GM21737 (cell line): ENCODE measurements around the gene SDC4.
"Not testable (repeated sequence)": the region's sequence is repeated elsewhere in the genome, so short reads cannot be mapped to it uniquely, and the experiment has no call there.

Source experiments
- ATAC-seq: cut with Tn5 transposase; IDR thresholded peaks from one replicate; pipeline ENCODE4 v1.9.1; 2021; ENCODE audit warnings: mild to moderate bottlenecking, moderate library complexity; ENCODE audit not compliant: unreplicated experiment

Gene SDC4

DNA sequence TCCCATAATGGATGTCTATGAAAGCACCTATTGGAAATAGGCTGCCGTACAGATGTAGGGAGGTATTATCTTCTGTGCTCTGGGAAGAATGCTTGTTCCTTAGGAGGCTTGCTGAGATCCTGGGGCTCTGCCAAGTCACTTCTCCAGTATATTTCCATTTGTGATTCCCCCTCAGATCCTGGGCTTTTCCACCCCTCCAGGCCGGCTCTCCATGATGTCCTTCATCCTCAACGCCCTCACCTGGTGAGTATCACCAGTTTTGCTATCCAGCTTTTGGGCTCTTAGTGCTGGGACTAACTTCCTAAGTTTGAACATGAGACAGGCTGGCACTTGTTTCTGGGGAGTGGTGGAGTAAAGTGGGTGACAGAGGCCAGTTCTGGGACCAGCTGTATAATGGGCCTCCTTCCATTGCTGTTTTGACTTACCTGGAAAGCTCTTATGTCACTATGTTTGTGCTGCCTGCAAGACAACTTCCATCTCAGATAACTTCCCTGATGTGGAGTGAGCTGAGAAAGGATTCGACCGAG is 17.3 kb upstream of the SDC4 start:
- no peak for ATAC-seq

DNA sequence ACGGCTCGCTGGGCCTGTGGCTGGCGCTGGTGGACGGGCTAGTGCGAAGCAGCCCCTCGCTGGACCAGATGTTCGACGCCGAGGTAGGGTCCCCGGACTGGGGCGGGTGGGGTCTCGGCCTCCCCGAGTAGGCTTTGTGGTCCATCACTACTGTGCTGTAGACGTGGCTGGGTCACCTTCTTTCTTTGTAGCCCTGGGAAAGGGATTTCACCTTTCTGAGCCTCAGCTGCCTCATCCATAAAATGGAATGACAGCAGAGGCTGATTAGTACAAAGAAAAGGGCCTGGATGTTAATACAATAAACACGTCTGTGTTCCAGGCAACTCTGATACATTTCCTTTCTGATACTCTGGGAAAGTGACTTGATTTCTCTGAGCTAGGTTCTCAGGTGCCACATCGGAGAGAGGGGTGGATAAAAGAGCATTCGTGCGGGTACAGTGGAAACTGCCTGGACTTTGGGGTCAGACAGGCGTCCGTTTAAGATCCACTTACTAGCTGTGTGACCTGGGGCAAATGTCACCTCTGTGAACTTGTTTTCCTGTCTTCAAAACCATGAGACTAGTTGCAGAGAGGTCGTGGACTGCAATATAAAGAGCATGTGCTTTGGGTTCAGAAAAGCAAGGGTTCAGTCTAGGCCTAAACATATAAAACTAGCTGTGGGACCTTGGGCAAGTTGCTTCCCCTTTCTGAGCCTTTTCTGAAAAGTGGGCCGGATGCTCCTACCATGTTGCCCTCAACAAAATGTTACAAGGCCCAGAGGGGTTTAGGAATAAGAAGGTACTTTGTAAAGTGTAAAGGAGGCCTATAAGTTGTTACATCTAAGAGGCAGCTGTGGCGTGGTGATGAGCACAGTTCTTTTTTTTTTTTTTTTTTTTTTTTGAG is 15.6 kb upstream of the SDC4 start:
- no peak for ATAC-seq

DNA sequence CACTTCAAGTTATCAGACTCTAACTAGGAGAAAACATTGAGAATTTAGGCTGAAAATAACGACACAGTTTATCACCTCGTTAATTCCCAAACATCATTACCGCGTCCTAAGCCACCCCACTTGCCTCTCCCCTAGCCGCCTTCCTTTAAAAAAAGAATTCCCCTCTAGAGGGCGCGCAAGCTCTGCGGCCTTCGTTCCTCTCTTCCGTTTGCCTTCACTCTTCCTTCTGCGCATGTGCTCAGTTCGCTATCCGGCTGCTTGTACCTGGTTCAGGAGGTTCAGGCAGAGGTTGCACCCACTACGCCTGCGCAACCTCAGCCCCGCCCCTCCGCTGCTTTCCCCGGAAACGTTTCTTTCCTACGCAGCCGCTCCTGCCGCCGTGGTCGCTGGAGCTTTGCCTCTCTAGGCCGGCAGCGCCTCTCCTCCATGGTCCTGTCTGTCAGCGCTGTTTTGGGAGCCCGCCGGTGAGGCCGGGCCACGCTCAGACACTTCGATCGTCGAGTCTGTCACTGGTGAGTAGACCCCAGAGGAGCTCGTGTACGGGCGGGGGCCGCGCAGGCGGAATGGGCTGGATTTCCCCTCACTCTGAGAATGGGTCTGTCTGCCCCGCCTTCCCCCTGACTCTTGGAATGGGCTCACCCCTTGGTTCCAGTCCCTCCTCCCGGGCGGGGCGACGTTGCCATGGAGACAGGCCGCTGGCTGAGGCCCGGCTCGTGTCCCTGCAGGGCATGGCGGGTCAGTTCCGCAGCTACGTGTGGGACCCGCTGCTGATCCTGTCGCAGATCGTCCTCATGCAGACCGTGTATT is 14.8 kb upstream of the SDC4 start, which contains the start of gene SYS1:
Gene SYS1, plus strand, starts transcription at position 353 of the 807 bp plus-strand sequence. Its CDS starts 376 bp downstream, at position 729.
- peak; percentile 82 for ATAC-seq

DNA sequence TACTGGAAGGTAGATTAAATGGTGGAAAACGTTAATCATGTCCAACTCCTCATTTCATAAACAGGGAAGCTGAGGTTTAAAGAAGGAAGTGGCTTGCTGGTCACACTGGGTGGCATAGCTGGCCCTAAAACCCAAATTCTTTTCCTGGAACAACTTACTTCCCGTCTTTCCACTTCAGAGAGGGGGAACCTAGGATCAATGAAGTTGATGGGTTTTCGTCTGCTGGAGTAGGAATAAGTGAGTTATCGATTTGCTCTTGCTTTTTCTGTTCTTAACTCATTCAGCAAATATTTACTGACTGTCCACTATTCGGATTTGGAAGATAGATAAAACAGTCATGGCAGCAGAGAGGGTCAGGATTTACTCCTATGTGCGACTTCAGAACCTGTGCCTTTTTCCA is 13.6 kb upstream of the SDC4 start:
- no peak for ATAC-seq

DNA sequence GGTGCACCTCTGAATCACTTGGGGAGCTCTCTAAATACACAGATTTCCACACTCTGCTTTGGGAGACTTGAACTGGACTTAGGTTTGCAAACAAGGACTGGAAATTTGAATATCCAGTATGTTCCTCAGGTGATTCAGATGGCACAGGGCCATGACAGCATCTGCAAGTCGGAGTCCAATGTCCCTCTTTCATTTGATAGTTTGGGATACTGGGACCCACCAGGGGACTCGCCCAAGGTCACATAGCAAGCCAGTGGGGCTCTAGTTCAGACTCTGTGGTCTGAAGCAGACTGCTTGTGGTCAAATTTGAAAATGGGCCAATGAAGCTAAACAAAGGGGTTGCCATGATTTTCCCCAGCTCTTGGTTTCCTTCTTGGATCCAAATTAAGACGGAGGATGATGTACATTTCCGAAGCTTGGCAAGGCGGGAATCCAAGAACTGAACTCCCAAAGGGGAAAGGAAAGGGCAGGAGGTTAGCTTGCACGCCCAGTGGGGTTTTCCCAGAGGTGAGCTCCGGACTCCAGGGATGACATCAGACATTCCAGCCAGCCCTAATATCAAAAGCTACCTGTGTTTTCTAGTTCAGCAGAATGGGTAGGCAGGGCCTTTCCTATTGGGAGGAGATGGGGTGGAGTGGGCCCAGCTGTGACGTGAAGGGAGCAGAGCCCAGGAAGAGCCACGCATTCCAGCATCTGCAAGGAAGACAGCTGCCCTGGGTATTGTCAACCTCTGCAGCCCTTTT is 11.4 kb upstream of the SDC4 start:
- ATAC-seq: no peak

DNA sequence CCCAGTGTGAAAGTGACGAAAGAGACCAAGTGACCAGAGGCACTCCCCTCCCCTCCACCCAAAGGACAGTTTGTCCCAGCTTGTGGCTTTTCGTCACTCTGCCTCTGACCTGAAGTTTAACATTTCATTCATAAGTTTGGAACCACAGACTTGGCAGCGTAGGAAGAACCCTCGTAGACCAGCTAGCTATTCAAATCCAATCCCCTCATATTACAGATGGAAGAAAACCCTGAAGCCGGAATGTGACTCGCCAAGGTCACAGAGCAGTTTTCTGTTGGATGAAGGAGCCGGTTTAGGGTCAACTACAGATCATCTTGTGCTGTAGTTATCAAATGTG is 10.8 kb upstream of the SDC4 start:
- ATAC-seq: no peak

DNA sequence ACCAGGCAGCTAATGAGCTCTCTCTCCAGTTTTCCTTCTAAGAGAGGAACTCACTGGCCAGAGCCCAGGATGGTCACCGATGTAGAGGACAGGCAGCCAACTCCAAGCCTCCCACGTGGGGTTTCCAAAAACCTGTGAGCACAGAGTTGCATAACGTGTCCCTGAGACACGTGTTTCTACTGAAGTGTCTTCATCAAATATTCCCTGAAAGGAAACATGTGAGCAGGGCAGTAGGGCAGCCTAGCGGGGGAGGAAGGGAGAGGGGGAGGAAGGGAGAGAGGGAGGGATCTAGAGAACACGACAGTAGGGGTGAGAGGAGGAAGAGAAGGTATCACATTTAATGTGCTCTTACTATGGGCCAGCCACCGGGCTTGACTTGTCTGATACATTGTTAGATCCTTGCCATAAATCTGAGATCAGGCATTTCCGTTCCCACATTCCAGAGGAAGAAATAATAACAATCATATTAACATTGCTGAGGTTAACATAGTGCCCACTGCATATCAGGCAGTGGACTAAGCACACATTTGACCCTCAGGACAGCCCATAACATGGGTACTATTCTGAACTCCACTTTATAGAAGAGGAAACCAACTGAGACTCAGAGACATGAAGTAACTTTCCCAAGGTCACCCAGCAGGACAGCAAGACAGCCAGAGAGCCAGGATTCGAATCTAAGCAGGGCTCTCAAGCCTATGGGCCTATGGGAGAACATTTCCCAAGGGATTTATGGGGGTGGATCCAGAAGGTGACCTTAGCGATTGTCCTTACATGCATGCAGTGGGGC is 10.3 kb upstream of the SDC4 start:
- ATAC-seq: no peak

DNA sequence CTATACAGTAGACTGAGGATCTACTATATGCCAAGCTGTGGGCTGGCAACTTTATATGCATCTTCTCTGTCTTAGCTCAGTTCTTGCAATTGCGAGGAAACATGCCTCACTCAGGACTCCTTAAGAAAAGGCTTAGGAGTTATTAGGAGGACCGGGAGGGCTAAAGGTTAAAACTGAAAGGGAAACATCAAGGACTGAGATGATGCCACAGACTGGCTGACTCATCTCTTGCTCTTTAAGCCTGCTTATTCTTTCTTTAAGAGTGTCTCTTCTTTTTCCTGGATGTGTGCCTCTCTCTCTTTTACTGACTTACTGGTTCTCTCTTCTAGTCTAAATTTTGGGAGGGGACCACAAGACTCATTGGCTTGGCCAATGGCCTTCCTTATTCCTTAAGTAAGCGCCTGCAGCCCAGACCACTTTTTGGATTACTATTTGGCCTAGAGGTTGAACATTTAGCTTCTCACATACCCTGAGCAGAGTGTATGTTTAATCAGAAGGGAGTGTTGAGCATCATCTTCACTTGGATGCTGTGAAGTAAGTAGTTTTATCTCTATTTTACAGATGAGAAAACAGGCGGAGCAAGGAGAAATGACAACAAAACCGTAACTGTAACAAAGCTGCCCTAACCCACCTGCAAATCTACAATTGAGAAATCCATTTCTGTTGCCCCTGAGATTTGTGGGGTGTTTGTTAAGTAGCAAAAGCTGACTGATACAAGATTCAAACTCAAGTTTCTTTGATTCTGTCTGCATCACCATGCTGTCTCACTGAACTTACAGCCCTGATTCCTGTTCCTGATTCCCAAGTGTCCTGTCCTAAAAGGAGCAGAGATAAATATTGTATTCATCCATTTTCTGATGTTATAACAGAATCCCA is 7.2 kb upstream of the SDC4 start:
- ATAC-seq: no peak

DNA sequence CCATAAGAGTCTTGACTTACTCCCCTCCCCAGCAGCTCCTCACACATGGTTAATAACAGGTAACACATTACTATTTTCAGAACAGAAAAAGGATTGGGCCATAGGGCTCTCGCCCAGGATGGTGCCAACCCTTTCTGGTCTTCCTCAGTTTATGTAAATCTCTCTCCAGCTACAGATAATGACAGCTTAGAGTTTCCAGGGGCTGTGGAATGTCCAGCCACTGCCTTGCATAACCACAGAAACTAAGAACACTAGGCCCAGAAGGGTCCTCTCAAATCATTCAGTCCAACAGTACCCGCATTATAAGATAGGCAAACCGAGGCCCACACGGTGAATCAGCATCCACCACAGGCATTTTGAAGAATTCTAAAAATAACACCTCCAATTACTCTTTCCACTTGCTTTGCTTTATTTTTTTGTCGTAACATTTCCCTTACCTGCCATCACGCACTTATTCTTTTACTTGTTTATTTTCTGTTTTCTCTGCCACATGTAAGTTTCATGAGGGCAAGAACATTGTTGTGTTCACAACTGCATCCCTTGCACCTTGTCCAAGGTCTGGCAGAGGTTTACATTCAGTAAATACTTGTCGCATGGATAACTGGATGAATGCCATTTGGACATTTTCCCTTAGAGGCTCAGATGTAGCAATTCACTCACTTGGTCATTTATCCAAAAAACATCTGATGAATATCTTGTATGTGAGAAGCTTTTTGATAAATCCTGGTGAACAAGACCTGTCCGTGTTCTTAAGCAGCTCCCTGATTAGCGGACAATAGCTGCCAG is 6.4 kb upstream of the SDC4 start:
- no peak for ATAC-seq

DNA sequence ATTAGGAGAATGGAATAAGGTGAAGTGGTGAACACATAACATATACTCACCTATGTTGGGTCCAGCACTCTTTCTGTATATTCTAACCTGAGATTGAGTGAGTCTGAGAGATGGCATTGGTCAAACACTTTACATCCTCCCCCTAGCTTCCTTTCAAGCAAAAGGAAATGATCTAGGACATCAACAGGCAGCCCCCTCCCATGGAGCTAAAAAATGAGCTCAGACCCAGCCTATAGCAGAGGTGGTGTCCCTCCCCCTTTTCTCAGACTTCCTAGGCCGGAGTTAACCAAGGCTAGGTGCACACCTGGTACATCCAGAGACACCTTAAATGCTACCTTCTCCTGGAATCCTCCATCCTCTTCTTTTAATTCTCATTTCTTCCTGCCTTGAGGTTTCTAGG is 5.5 kb upstream of the SDC4 start:
- no peak for ATAC-seq

DNA sequence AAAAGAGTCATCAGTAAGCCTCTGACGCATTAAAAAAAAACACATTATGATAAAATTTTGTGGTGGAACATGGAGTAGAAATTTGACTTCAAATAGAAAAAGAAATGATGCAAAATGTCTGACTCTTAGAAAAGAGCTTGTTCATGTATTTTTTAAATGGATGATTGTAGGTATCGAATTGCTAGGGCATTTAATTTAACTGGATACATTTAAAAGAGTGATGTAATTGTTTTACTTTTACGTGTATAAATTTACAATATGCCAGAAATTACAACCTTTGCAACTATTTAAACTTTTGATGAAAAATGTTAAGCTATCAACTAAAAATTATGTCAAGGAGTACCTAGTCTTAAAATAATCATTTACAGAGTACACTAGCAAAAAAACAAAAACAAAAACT is 4.5 kb upstream of the SDC4 start:
- no peak for ATAC-seq

DNA sequence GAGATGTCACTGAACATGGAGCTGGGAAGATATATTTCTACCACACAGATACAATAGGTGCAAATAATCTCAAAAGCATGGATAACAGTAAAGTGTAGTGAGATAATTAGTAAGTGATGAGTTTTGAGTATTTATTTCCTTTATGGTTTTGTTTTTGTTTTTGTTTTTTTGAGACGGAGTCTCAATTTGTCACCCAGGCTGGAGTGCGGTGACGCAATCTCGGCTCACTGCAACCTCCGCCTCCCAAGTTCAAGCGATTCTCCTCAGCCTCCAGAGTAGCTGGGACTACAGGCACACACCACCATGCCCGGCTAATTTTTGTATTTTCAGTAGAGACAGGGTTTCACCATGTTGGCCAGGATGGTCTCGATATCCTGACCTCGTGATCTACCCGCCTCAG is 2.6 kb upstream of the SDC4 start:
- not testable (repeated sequence) for ATAC-seq

DNA sequence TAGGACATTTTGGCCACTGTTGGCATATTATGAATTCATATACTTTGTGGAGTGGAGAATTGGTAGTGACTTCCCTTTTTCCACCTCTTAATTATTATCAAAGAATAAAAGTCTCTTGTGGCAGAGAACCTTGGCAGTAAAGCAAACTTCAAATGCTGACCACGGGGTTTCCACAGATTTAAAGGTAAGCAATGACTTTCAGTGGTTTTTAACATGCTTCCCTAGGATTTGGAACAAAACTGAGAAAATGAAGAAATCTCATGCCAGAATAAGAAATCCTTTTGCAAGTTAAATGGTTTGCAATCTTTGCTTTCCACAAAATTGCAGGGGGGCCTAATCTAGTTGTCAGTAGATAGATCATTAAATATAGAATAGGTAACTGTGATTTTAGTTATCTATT is 2.0 kb upstream of the SDC4 start:
- no peak for ATAC-seq

DNA sequence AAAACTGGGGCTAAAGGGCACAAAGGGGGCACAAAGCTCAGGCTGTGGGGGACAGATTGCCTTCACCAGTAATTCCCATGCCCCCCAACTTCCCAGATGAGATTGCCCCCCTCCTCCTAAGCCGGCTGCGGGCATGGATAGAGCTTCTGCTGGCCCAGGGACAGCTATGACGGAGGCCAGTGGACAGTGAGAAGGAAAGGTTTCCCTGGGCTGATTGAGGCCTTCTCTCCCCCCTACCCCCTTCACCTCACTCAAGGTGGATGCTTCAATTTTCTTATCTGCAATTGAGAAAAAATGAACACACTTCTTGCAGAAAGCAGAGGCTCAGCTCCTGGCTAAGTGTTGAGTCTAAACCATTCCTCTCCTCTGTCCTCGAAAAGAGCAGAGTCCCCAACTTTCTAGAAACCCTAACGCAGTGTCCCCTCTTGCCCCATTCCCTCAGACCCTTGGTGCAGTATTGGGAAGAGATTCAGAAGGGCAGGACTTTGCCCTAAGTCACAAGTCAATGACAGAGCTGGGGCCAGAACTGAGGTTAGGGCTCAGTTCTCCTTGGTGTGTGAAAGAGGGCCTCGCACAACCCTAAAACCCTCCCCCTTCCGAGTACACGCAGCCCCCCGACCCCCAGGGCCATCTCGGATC is 808 bp downstream of the SDC4 start:
- ATAC-seq: no peak

DNA sequence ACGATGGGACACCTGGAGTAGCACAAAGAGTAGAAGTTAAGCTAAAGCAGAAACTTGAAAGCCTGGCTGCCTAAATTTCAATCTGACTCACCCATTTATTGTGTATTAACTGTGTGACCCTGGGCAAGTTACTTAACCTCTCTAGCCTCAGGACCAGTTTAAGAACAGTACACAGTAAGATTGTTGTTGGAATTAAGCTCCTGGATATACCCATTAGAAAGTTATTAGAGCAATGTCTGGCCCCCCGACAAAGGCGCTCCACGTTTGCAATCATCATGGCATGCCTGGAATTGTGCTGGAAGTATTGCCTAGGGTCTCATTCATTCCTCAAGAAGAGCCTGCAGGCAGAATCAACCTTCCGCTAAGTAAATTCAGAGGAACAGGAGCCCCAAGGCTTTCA is 1.4 kb downstream of the SDC4 start:
- ATAC-seq: no peak

DNA sequence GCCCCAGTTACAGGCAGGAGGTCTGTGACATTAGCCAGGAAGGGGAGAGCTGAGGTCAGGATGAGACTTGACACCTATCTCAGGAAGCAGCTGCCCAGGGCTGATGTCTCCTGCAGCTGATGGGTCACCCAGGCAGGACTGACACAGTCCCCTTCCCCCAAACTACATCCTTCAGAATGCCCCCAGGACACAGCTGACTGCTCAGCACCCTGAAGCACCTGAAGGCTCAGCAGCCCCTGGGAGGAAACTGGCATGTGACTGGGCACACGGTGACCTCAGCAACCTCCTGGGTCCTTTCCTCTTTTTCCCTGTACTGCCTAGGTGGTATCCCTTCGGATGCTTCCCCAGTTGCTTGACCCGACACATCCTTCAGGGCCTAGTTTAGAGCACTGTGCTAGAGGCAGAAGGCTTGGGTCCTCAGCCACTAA is 1.9 kb downstream of the SDC4 start:
- ATAC-seq: no peak

DNA sequence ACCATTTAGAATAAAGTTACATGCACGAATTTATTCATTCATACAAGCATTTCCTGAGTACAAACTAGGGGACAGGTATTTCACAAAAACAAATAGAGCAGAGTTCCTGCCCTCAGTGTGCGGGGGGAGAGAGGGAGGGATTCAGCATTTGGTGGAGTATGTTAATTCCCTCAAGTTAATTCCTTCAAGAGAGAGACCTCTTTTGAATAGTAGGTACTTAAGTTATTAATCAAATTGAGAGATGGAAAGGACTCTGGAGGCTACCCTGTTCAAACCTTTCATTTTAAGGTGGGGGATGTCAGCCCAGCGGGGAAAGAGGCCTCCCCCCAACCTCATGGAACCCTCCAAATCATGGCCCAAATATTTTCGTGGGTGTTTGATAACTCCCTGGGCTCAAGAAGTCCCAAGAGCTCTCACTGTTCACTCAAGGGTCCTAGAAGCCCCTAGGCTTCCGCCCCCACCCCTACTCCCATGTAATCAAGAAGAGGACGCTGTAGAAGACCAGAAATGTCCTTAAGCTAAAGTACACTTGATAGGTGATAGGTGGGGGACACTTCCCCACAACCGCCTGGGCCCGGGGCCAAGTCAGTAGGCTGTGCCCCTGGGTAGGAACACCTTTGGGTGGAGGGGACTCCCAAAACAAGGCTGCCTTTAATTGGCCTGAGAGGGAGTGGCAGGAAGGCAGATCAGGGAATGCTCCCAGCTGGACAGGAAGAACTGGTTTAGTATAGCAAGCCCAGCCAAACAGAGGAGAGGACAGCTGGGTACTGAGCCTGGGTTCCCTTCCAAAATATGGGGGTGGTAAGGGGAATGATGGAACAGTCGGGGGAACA is 2.9 kb downstream of the SDC4 start:
- no peak for ATAC-seq
